ENCODE measurements around the gene HSPA1A.

Gene HSPA1A

GRCh38 chr6:31769684-31770371 lies 45.5 kb upstream of the HSPA1A start:
- peak overlapping the region; percentile 23; the same call in 1 of the 2 replicates for H3K27ac ChIP-seq
- ChIA-PET CTCF (interaction anchor here (0.5 to 2.1 kb wide), 22 partner anchors 9 to 787 kb away, joined by 3 to 11 read pairs (median 4); partner anchors contain the start of genes LSM2, LY6G5C, LY6G6C and MSH5), POLR2A (ENCODE audit: low non-redundant PET) (no interaction called here)
- DNase-seq (ENCODE audit: low spot score) = peak; percentile 85
- peak; percentile 36; the same call in 1 of the 2 replicates for TF ChIP-seq CTCF (conservative IDR thresholded peaks at IDR 0.05; ENCODE audit: low read depth)

DNA sequence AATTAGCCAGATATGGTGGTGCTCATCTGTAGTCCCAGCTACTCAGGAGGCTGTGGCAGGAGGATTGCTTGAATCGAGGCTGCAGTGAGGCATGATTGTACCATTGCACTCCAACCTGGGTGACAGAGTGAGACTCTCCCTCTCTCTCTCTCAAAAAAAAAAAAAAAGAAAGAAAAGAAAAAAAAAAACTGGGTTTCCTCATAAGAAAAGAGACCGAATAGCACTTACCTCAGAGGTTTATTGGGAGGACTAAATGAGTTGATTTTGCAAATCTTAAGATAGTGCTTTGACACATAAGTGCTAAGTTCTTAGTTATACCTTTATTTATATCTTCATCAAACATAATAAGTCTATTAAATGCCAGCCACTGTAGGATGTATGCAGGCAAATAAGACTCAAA lies 44.5 kb upstream of the HSPA1A start:
- no peak for TF ChIP-seq CTCF (conservative IDR thresholded peaks at IDR 0.05; ENCODE audit: low read depth)
- no peak for DNase-seq (ENCODE audit: low spot score)
- ChIA-PET POLR2A (ENCODE audit: low non-redundant PET) (interaction anchor here (0.7 kb wide), 1 partner anchor 41 kb away, joined by 4 read pairs; no protein-coding TSS in a partner anchor), CTCF (interaction anchor here (0.6 to 2.1 kb wide), 3 partner anchors 36 to 93 kb away, joined by 5 to 11 read pairs (median 8); partner anchors contain the start of gene LSM2)
- H3K27ac ChIP-seq = 0 out of 2 replicates have a peak overlapping the region, but pooled peaks have one; percentile 23

GRCh38 chr6:31771992-31772358 lies 43.4 kb upstream of the HSPA1A start:
- TF ChIP-seq CTCF (conservative IDR thresholded peaks at IDR 0.05; ENCODE audit: low read depth) = no peak
- POLR2A ChIA-PET (ENCODE audit: low non-redundant PET) = no interaction called here
- no peak for DNase-seq (ENCODE audit: low spot score)
- peak overlapping the region; percentile 38 for H3K27ac ChIP-seq
- CTCF ChIA-PET = interaction anchor here (0.7 kb wide), 1 partner anchor 11 kb away, joined by 3 read pairs; no protein-coding TSS in a partner anchor

GRCh38 chr6:31775184-31775583 lies 40.2 kb upstream of the HSPA1A start:
- DNase-seq (ENCODE audit: low spot score) = peak; percentile 26
- ChIA-PET POLR2A (ENCODE audit: low non-redundant PET) (no interaction called here), CTCF (interaction anchor here (0.6 to 1.6 kb wide), 3 partner anchors 16 to 55 kb away, joined by 3 to 8 read pairs (median 4); no protein-coding TSS in a partner anchor)
- TF ChIP-seq CTCF (conservative IDR thresholded peaks at IDR 0.05; ENCODE audit: low read depth) = no peak
- peak overlapping the region; percentile 89 for H3K27ac ChIP-seq

DNA sequence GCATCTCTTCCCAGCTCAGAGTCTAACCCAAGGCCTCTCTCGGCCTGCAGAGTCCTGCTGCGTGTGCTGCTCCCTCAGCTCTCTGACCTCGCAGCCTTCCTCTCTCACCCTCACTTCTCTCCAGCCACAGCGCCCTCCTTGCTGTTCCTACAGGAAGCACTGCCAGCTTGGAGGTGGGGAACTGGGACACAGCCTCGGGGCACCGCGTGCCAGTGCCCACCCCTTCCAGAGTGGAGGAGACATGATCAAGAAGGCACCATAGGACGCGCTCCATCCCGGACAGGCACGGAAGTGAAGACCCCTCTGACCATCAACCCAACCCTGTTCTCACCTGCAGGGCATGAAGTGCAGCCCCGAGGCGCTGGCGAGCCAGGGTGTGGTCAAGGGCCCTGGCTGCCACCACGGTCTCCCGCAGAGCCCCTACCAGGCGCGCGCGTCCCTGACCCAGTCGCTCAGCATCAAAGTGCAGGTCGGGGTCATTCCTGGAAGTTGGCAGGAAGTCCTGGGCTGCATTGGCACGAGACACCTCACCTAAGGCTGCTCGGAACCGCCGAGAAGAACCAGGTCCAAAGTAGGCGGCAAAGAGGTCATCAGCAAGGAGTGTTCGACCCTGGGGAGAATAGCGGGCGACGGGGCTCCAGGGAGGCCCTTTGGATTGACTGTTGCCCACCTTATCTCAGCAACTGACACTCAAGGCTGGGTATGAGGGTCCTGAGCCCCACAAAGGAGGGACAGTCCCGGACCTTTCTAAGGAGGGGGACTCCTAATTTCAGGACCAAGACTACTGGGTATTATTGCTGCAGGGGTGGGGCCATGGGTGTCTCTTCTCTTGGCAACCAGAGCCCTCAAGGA lies 39.5 kb upstream of the HSPA1A start:
- DNase-seq (ENCODE audit: low spot score) = no peak
- CTCF ChIA-PET = interaction anchor here (1.0 to 1.6 kb wide), 2 partner anchors 15 to 54 kb away, joined by 3 to 4 read pairs; no protein-coding TSS in a partner anchor
- no peak for TF ChIP-seq CTCF (conservative IDR thresholded peaks at IDR 0.05; ENCODE audit: low read depth)
- POLR2A ChIA-PET (ENCODE audit: low non-redundant PET) = no interaction called here
- H3K27ac ChIP-seq = peak overlapping the region; percentile 89

- CTCF ChIA-PET = no interaction called here
- peak overlapping the region; percentile 89 for H3K27ac ChIP-seq
Measured at GRCh38 chr6:31776485-31776988, 38.8 kb upstream of the HSPA1A start.

More at GRCh38 chr6:31776485-31776988, 38.8 kb upstream of the HSPA1A start:
- TF ChIP-seq CTCF (conservative IDR thresholded peaks at IDR 0.05; ENCODE audit: low read depth) = no peak
- POLR2A ChIA-PET (ENCODE audit: low non-redundant PET) = no interaction called here
- peak; percentile 27 for DNase-seq (ENCODE audit: low spot score)
